Keratinocyte (primary cell): ENCODE data around the gene TMEM74B. TPM values are rescaled to one million over a fixed set of nuclear protein-coding genes. Genes with fewer than 3 reads are reported as not detected.

Experiments used
- DNase-seq: peaks from one replicate; pipeline ENCODE4 v3.0.0-alpha.2; 2011; ENCODE audit warnings: low read depth, missing footprints, low spot score
- FAIRE-seq: peaks from 2 replicates; lab custom pipeline; 2011; peaks lifted over from hg19 to GRCh38; lab: Jason Lieb, UNC
- H2AFZ ChIP-seq: 2 replicates; pipeline ENCODE4 v1.6.0; 2012; ENCODE audit warnings: low read length, control low read depth, inconsistent platforms; ENCODE audit not compliant: control insufficient read depth
- H3K27ac ChIP-seq: 2 replicates; pipeline ENCODE4 v1.5.1; 2011; ENCODE audit warnings: low read length; ENCODE audit not compliant: control insufficient read depth, insufficient read depth
- H3K27me3 ChIP-seq: 3 replicates; pipeline ENCODE4 v1.6.0; 2011; ENCODE audit warnings: low read length; ENCODE audit not compliant: control insufficient read depth, insufficient read depth; ENCODE audit errors: extremely low read depth
- H3K36me3 ChIP-seq, 2 experiments: 2 replicates in 1 of 2; 3 replicates in 1 of 2; pipeline ENCODE4 v1.5.1; 2011; ENCODE audit warnings: low read length in 2 of 2, mild to moderate bottlenecking in 1 of 2; ENCODE audit not compliant: control insufficient read depth in 2 of 2, insufficient read depth in 2 of 2; ENCODE audit errors: extremely low read depth in 1 of 2
- H3K4me1 ChIP-seq: 3 replicates; pipeline ENCODE4 v1.5.1; 2011; ENCODE audit warnings: low read length; ENCODE audit not compliant: control insufficient read depth, insufficient read depth; ENCODE audit errors: extremely low read depth
- H3K4me2 ChIP-seq: 3 replicates; pipeline ENCODE4 v1.6.0; 2011; ENCODE audit warnings: low read depth, low read length; ENCODE audit not compliant: control insufficient read depth, insufficient read depth; ENCODE audit errors: extremely low read depth
- H3K4me3 ChIP-seq, 3 experiments: fragments of 200-600 bp in 1 of 3; sonication (generic) in 1 of 3; 2 replicates in 2 of 3; 3 replicates in 1 of 3; pipeline ENCODE4 v1.5.1; 2011 to 2016; ENCODE audit warnings: low read length in 3 of 3, mild to moderate bottlenecking in 3 of 3, control low read depth in 2 of 3, inconsistent platforms in 1 of 3, low read depth in 1 of 3, mixed read lengths in 1 of 3, mixed run types in 1 of 3, moderate library complexity in 1 of 3; ENCODE audit not compliant: control insufficient read depth in 2 of 3, insufficient read depth in 2 of 3; ENCODE audit errors: extremely low read depth in 1 of 3
- H3K79me2 ChIP-seq: 2 replicates; pipeline ENCODE4 v1.6.0; 2012; ENCODE audit warnings: low read length; ENCODE audit not compliant: control insufficient read depth, insufficient read depth
- H3K9ac ChIP-seq: 3 replicates; pipeline ENCODE4 v1.6.0; 2011; ENCODE audit warnings: low read length; ENCODE audit not compliant: control insufficient read depth, insufficient read depth; ENCODE audit errors: extremely low read depth
- H3K9me1 ChIP-seq: 3 replicates; pipeline ENCODE4 v1.6.0; 2011; ENCODE audit warnings: low read length; ENCODE audit not compliant: control insufficient read depth, insufficient read depth; ENCODE audit errors: extremely low read depth
- H3K9me3 ChIP-seq: 2 replicates; pipeline ENCODE4 v1.5.1; 2012; ENCODE audit warnings: low read depth, low read length; ENCODE audit not compliant: control insufficient read depth
- H4K20me1 ChIP-seq: 3 replicates; pipeline ENCODE4 v1.6.0; 2011; ENCODE audit warnings: low read length; ENCODE audit not compliant: control insufficient read depth, insufficient read depth; ENCODE audit errors: extremely low read depth
- CTCF ChIP-seq, 3 experiments: IDR thresholded peaks in 1 of 3; conservative IDR thresholded peaks in 1 of 3; optimal IDR thresholded peaks in 1 of 3; 2 replicates in 2 of 3; 3 replicates in 1 of 3; pipeline versions ENCODE3 to v1.5.1; 2011; ENCODE audit warnings: low read length in 3 of 3, mild to moderate bottlenecking in 3 of 3, moderate library complexity in 2 of 3, control low read depth in 1 of 3, inconsistent platforms in 1 of 3; ENCODE audit not compliant: insufficient read depth in 2 of 3; ENCODE audit errors: extremely low read depth in 1 of 3
- EZH2 ChIP-seq: IDR thresholded peaks from one replicate; pipeline ENCODE4 v1.6.1; 2012; ENCODE audit warnings: inconsistent platforms, mild to moderate bottlenecking, low read length, moderate library complexity
- dilution Hi-C: fragments of 300-500 bp; cut with MboI; formaldehyde crosslinking; loops from one replicate; pipeline ENCODE4 v1.7.0; 2020; ENCODE audit warnings: low sequenced_read_pairs; ENCODE audit not compliant: extremely low pct_ligation_motif_present
- polyA plus RNA-seq, 5 experiments: library from polyadenylated mRNA; depleted of rRNA in 3 of 5; stranded (reverse) in 3 of 5; stranded (forward) in 1 of 5; unstranded in 1 of 5; fragments of >200 nt; gene quantifications; 1 replicate in 1 of 5; 2 replicates in 3 of 5; 3 replicates in 1 of 5; pipeline versions ENCODE4 v1.2.1 to v1.2.3, GENCODE V29; 2011 to 2012; ENCODE audit warnings: missing spikeins in 2 of 5, low read depth in 1 of 5, low replicate concordance in 1 of 5

The TMEM74B gene
- polyA plus RNA-seq, 1 donor (not counting 4 experiments of a cell fraction or from before 2014, with no cell fraction given) = 0.58 TPM

DNA sequence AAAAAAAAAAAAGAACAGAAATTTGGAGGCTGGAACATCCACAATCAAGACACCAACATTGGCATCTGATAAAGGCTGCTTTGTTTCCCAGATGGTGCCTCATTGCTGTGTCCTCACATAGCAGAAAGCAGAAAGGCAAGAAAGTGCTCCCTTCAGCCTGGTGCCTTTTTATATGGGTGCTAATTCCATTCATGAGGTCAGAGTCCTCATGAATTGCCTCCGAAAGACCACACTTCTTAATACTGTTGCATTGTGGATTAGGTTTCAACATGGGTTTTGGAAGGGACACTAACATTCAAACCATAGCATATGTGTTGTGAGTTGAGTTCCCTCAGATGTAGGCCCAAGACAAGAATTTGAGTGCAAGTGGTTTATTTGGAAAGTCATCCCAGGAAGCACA, 10.4 kb upstream of the TMEM74B start:
- H3K9ac ChIP-seq = no peak overlapping the region
- H3K4me3 ChIP-seq = no peak overlapping the region
- no peaks in the 10 kb centered on the region for H3K9me1 ChIP-seq
- H2AFZ ChIP-seq = no peak overlapping the region
- no peaks in the 10 kb centered on the region for H4K20me1 ChIP-seq
- DNase-seq (no peak), FAIRE-seq (no peak)
- H3K4me1 ChIP-seq = no peaks in the 10 kb centered on the region
- H3K36me3 ChIP-seq = no peaks in the 10 kb centered on the region
- dilution Hi-C loops = no loop called here
- TF ChIP-seq EZH2 = no peak
- no peak for TF ChIP-seq CTCF (optimal IDR thresholded peaks at IDR 0.05 in 1 of 3, IDR thresholded peaks at IDR 0.05 in 1 of 3, conservative IDR thresholded peaks at IDR 0.05 in 1 of 3; ENCODE audit: extremely low read depth in 1 of 3, insufficient read depth in 2 of 3, low read length in 3 of 3)
- no peaks in the 10 kb centered on the region for H3K79me2 ChIP-seq
- H3K9me3 ChIP-seq = no peaks in the 10 kb centered on the region
- peaks cover 9% of the 10 kb centered on the region for H3K27me3 ChIP-seq
- H3K27ac ChIP-seq = no peak overlapping the region
- no peak overlapping the region for H3K4me2 ChIP-seq

DNA sequence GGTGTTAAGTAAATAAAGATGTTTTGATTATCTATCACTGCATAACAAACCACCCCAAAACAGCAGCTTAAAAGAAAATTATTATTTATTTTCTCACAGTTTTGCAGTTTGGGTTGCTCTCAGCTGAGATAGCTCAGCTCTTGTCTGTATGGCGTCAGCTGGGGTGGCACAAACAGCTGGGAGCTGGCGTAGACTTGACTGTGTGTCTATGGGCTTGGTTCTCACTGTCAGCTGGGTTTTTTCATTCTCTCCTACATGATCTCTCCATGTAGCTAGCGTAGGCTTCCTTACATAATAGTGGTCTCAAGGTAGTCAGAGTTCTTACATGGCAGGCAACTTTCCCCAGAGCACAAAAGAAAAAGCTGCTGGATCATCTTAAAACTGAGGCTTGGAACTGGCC, 6.5 kb upstream of the TMEM74B start:
- no peak for TF ChIP-seq CTCF (optimal IDR thresholded peaks at IDR 0.05 in 1 of 3, IDR thresholded peaks at IDR 0.05 in 1 of 3, conservative IDR thresholded peaks at IDR 0.05 in 1 of 3; ENCODE audit: extremely low read depth in 1 of 3, insufficient read depth in 2 of 3, low read length in 3 of 3)
- H3K9me1 ChIP-seq = no peaks in the 10 kb centered on the region

More for the DNA sequence above, 6.5 kb upstream of the TMEM74B start:
- Histone ChIP-seq H3K27me3 (peaks cover 11% of the 10 kb centered on the region), H3K9ac (no peak overlapping the region), H3K4me1 (no peaks in the 10 kb centered on the region), H3K4me2 (no peak overlapping the region), H3K36me3 (no peaks in the 10 kb centered on the region), H4K20me1 (no peaks in the 10 kb centered on the region), H3K27ac (no peak overlapping the region), H2AFZ (no peak overlapping the region), H3K9me3 (no peaks in the 10 kb centered on the region), H3K4me3 (no peak overlapping the region), H3K79me2 (no peaks in the 10 kb centered on the region)
- dilution Hi-C loops = no loop called here
- no peak for FAIRE-seq
- no peak for DNase-seq
